Body of pancreas (tissue), 4 donors: Measurements from ENCODE around the gene KCNT2. TPM values are rescaled to one million over a fixed set of nuclear protein-coding genes. Genes with fewer than 3 reads are reported as not detected.
"Not testable (repeated sequence)": the region's sequence is repeated elsewhere in the genome, so short reads cannot be mapped to it uniquely, and the experiment has no call there.

Experiments used
- ATAC-seq: fragments of 150-250 bp; one replicate; pipeline ENCODE4 v1.9.1; 2016
- DNase-seq, 4 donors: peaks; one replicate each; pipeline ENCODE4 v3.0.0-alpha.2; 2019
- H3K27ac ChIP-seq, 4 donors: fragments of 200-600 bp; sonication (generic); 1 replicate in 3 of 4; 2 replicates in 1 of 4; pipeline versions ENCODE4 v1.5.1 to v1.6.1; 2016 to 2019; ENCODE audit warnings: mild to moderate bottlenecking in 1 of 4, mixed read lengths in 1 of 4, moderate library complexity in 1 of 4
- H3K27me3 ChIP-seq, 2 donors: fragments of 200-600 bp; sonication (generic); one replicate each; pipeline ENCODE4 v1.6.0; 2016; ENCODE audit warnings: mild to moderate bottlenecking in 1 of 2
- H3K36me3 ChIP-seq, 2 donors: fragments of 200-600 bp; sonication (generic); replicated peaks in 1 of 2; 2 replicates each; pipeline ENCODE4 v1.5.1; 2016; ENCODE audit warnings: low read depth in 2 of 2; ENCODE audit not compliant: insufficient read depth in 1 of 2
- H3K4me1 ChIP-seq: fragments of 200-600 bp; sonication (generic); one replicate; pipeline ENCODE4 v1.6.0; 2016
- H3K4me3 ChIP-seq, 2 donors: fragments of 200-600 bp; sonication (generic); 1 replicate in 1 of 2; 2 replicates in 1 of 2; pipeline ENCODE4 v1.5.1; 2016 to 2019
- H3K9me3 ChIP-seq, 3 donors: fragments of 200-600 bp; sonication (generic); 1 replicate in 2 of 3; 2 replicates in 1 of 3; pipeline ENCODE4 v1.5.1; 2016
- CTCF ChIP-seq, 7 experiments: fragments of 450-650 bp in 4 of 7; fragments of 200-600 bp in 3 of 7; sonication (generic) in 3 of 7; IDR thresholded peaks; one replicate each; pipeline ENCODE4 v1.5.1; 2016 to 2019; ENCODE audit warnings: antibody characterized with exemption in 7 of 7
- POLR2A ChIP-seq, 3 donors: fragments of 450-650 bp; IDR thresholded peaks; one replicate each; pipeline ENCODE4 v1.6.1; 2016; ENCODE audit warnings: antibody characterized with exemption in 3 of 3, mild to moderate bottlenecking in 2 of 3
- WGBS, 2 donors: methylation state at CpG; one replicate each; pipeline ENCODE4 v1.1.5; 2017; 5-methylcytosine and 5-hydroxymethylcytosine counted together
- intact Hi-C: fragments of 100-400 bp; cut with DNase I; formaldehyde crosslinking; loops from one replicate; pipeline ENCODE4 v1.15.1; 2023
- total RNA-seq, 2 donors: library from RNA; depleted of rRNA; stranded (reverse); fragments of >200 nt; gene quantifications; one replicate each; pipeline ENCODE4 v1.1.0, GENCODE V29; 2016

The KCNT2 gene
- total RNA-seq, 2 donors from 2014 or later = 0.78 to 0.99 TPM

GRCh38 chr1:196515904-196516303, 92.3 kb downstream of the KCNT2 start:
- WGBS, 2 donors = 33 to 50% methylated on average over 1 to 2 of the region's 2 CpGs
- no peak for ATAC-seq

GRCh38 chr1:196513821-196514220, 94.4 kb downstream of the KCNT2 start:
- WGBS, 2 donors = 70 to 81% methylated on average over 2 of the region's 2 CpGs
- DNase-seq = no peak
- no peak overlapping the region for H3K4me3 ChIP-seq
- no peaks in the 10 kb centered on the region for H3K36me3 ChIP-seq
- intact Hi-C loops = no loop called here
- H3K27ac ChIP-seq = no peak overlapping the region
- H3K27me3 ChIP-seq = no peaks in the 10 kb centered on the region
- no peaks in the 10 kb centered on the region for H3K9me3 ChIP-seq
- no peaks in the 10 kb centered on the region for H3K4me1 ChIP-seq
- ATAC-seq = no peak
- no peak for TF ChIP-seq POLR2A (IDR thresholded peaks at IDR 0.05)
- TF ChIP-seq CTCF (IDR thresholded peaks at IDR 0.05) = no peak

More at GRCh38 chr1:196515904-196516303, 92.3 kb downstream of the KCNT2 start:
- Histone ChIP-seq H3K36me3 (no peaks in the 10 kb centered on the region), H3K4me3 (no peak overlapping the region), H3K4me1 (no peaks in the 10 kb centered on the region), H3K9me3 (no peaks in the 10 kb centered on the region), H3K27ac (no peak overlapping the region), H3K27me3 (no peaks in the 10 kb centered on the region)
- intact Hi-C loops = no loop called here
- TF ChIP-seq POLR2A (IDR thresholded peaks at IDR 0.05) (no peak), CTCF (IDR thresholded peaks at IDR 0.05) (no peak)
- no peak for DNase-seq

GRCh38 chr1:196510451-196510850, 97.8 kb downstream of the KCNT2 start:
- intact Hi-C loops = no loop called here
- no peak for TF ChIP-seq CTCF (IDR thresholded peaks at IDR 0.05)
- ATAC-seq (no peak), DNase-seq (no peak)
- Histone ChIP-seq H3K4me3 (no peak overlapping the region), H3K9me3 (no peaks in the 10 kb centered on the region), H3K27ac (no peak overlapping the region), H3K27me3 (no peaks in the 10 kb centered on the region), H3K36me3 (no peaks in the 10 kb centered on the region), H3K4me1 (no peaks in the 10 kb centered on the region)
- 44 to 67% methylated on average over 1 of the region's 1 CpG for WGBS, 2 donors

- ATAC-seq, H3K27me3 ChIP-seq, H3K4me1 ChIP-seq, H3K27ac ChIP-seq, H3K36me3 ChIP-seq, DNase-seq, intact Hi-C loops, H3K9me3 ChIP-seq, H3K4me3 ChIP-seq: not testable (repeated sequence)
- WGBS, 2 donors = 85 to 100% methylated on average over 1 of the region's 1 CpG
Measured at GRCh38 chr1:196504224-196504623, 104.0 kb downstream of the KCNT2 start.

- Histone ChIP-seq H3K27me3 (no peaks in the 10 kb centered on the region), H3K4me3 (no peak overlapping the region), H3K4me1 (no peaks in the 10 kb centered on the region), H3K36me3 (no peaks in the 10 kb centered on the region), H3K9me3 (no peaks in the 10 kb centered on the region), H3K27ac (no peak overlapping the region)
- ATAC-seq (no peak), DNase-seq (no peak)
- TF ChIP-seq POLR2A (IDR thresholded peaks at IDR 0.05) (no peak), CTCF (IDR thresholded peaks at IDR 0.05) (no peak)
- WGBS, 2 donors = 47 to 61% methylated on average over 2 of the region's 2 CpGs
- intact Hi-C loops = no loop called here
Measured at GRCh38 chr1:196502437-196502836, 105.8 kb downstream of the KCNT2 start.
